Lower leg skin (tissue), 4 donors: Measurements from ENCODE around the gene TRAM2. TPM values are rescaled to one million over a fixed set of nuclear protein-coding genes. Genes with fewer than 3 reads are reported as not detected.

Experiments used
- DNase-seq, 2 donors: peaks; one replicate each; pipeline ENCODE4 v3.0.0-alpha.2; 2019; ENCODE audit warnings: low spot score in 2 of 2
- H3K4me3 ChIP-seq: fragments of 200-600 bp; sonication (generic); 2 replicates; pipeline ENCODE4 v1.5.1; 2017; ENCODE audit warnings: mild to moderate bottlenecking, low read depth; ENCODE audit not compliant: poor library complexity, severe bottlenecking
- POLR2A ChIP-seq, 2 donors: fragments of 450-650 bp; IDR thresholded peaks; one replicate each; pipeline ENCODE4 v1.6.1; 2016 to 2017; ENCODE audit warnings: antibody characterized with exemption in 2 of 2, mild to moderate bottlenecking in 1 of 2, moderate library complexity in 1 of 2
- WGBS, 2 donors: methylation state at CpG; one replicate each; pipeline ENCODE4 v1.1.5; 2018; 5-methylcytosine and 5-hydroxymethylcytosine counted together
- intact Hi-C: fragments of 100-400 bp; cut with DNase I; formaldehyde crosslinking; loops from one replicate; pipeline ENCODE4 v1.15.0; 2023; ENCODE audit warnings: low total_unique reads
- total RNA-seq, 4 donors: library from RNA; depleted of rRNA; stranded (reverse); fragments of >200 nt; gene quantifications; one replicate each; pipeline ENCODE4 v1.1.0, GENCODE V29; 2016
- TF ChIP-seq, protein P1 (sequence below), 3 donors: fragments of 450-650 bp; IDR thresholded peaks; one replicate each; pipeline ENCODE4 v1.5.1; 2016; ENCODE audit warnings: antibody characterized with exemption in 3 of 3, mild to moderate bottlenecking in 3 of 3, moderate library complexity in 2 of 3

The TRAM2 gene
- total RNA-seq, 4 donors from 2014 or later = 3.7 to 11.5 (median 7.0) TPM

GRCh38 chr6:52518279-52518945, 58.4 kb downstream of the TRAM2 start:
- no peak overlapping the region for H3K4me3 ChIP-seq
- intact Hi-C loops = no loop called here
- no peak for DNase-seq
- 61 to 65% methylated on average over 13 of the region's 13 CpGs for WGBS, 2 donors
- no peak for TF ChIP-seq POLR2A (IDR thresholded peaks at IDR 0.05)
- TF ChIP-seq, protein P1, sequence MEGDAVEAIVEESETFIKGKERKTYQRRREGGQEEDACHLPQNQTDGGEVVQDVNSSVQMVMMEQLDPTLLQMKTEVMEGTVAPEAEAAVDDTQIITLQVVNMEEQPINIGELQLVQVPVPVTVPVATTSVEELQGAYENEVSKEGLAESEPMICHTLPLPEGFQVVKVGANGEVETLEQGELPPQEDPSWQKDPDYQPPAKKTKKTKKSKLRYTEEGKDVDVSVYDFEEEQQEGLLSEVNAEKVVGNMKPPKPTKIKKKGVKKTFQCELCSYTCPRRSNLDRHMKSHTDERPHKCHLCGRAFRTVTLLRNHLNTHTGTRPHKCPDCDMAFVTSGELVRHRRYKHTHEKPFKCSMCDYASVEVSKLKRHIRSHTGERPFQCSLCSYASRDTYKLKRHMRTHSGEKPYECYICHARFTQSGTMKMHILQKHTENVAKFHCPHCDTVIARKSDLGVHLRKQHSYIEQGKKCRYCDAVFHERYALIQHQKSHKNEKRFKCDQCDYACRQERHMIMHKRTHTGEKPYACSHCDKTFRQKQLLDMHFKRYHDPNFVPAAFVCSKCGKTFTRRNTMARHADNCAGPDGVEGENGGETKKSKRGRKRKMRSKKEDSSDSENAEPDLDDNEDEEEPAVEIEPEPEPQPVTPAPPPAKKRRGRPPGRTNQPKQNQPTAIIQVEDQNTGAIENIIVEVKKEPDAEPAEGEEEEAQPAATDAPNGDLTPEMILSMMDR (IDR thresholded peaks at IDR 0.05) = no peak

DNA sequence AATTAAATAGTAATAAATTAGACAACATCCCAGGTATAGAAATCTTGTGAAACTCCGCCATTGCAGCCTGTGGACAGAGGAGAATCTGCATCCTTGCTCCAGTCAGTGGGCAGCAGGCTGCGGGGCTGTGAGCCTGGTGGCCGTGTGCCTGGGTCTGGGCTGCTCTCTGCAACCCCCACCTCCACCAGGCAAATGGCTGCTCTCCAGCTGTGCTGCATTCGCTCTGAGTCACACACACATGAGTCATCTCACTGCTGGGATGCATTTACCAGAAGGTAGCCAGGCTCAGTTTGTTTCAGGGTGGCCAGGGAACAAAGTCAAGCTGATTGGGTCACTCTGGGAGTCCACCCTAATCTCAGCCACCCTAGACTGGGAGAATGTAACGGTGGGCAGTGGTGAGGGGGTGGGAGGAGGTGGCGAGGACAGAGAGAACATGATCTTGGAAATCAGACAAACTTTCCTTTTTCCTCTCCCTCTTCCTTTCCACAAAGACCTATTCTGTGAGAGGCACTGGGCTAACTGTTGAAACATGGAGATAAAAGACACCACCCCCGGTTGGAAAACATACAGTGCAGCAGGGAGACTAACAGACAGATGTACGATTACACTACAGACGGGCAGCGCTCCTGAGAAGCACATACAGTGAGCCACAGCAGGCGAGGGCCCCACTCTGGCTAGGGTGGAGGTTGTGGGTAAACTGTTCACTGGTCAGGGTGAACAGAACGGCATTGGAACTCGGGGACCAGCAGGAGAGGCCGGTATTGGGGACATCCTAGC, 59.2 kb downstream of the TRAM2 start:
- no peak overlapping the region for H3K4me3 ChIP-seq
- WGBS, 2 donors = 21 to 31% methylated on average over 14 of the region's 14 CpGs
- intact Hi-C loops = no loop called here
- DNase-seq = peak; percentile 90 to 95
- TF ChIP-seq, protein P1 (IDR thresholded peaks at IDR 0.05) = no peak
- TF ChIP-seq POLR2A (IDR thresholded peaks at IDR 0.05) = no peak

- TF ChIP-seq, protein P1 (IDR thresholded peaks at IDR 0.05) = no peak
- TF ChIP-seq POLR2A (IDR thresholded peaks at IDR 0.05) = no peak
- no peak overlapping the region for H3K4me3 ChIP-seq
- no peak for DNase-seq
- 98% methylated on average over 3 of the region's 3 CpGs for WGBS, 2 donors
- intact Hi-C loops = no loop called here
Observed at GRCh38 chr6:52516943-52517342, 59.9 kb downstream of the TRAM2 start.

DNA sequence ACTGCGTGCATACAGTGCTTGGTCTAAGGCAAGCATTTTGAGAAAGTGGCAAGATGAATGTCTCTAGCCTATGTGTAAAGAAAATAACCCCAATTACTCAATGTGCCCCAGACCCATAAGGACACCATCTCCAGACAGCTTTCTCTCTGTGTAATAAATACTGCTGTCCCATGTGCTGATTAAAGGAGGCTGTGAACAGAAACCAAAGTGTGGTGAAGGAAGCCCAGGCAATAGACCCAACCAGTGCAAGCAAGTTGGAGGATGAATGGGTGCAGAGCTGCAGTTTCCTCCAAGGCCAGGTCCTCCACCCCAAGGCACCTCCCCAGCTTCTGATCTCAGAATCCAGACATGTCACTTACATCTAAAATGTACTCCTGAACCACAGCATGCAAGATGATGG, 60.6 kb downstream of the TRAM2 start:
- H3K4me3 ChIP-seq = no peak overlapping the region
- WGBS, 2 donors = 86 to 90% methylated on average over 1 of the region's 1 CpG
- intact Hi-C loops = no loop called here
- DNase-seq = no peak
- no peak for TF ChIP-seq POLR2A (IDR thresholded peaks at IDR 0.05)
- TF ChIP-seq, protein P1 (IDR thresholded peaks at IDR 0.05) = no peak

GRCh38 chr6:52515219-52515960, 61.5 kb downstream of the TRAM2 start:
- TF ChIP-seq POLR2A (IDR thresholded peaks at IDR 0.05) = no peak
- TF ChIP-seq, protein P1 (IDR thresholded peaks at IDR 0.05) = no peak
- intact Hi-C loops = no loop called here
- DNase-seq = no peak
- 27 to 39% methylated on average over 2 of the region's 2 CpGs for WGBS, 2 donors
- no peak overlapping the region for H3K4me3 ChIP-seq
